Cortex of kidney (tissue), 1 donor: ENCODE measurements around the gene ROS1.
"Not testable (repeated sequence)": the region's sequence is repeated elsewhere in the genome, so short reads cannot be mapped to it uniquely, and the experiment has no call there.

Experiments
- DNase-seq: peaks from one replicate; lab custom pipeline; 2025; lab: John Stamatoyannopoulos, UW

The ROS1 gene

GRCh38 chr6:117425431-117426153 is at the start of gene ROS1:
Gene ROS1 (minus strand): TSS chr6:117425942. CDS start chr6:117425656, 286 bp downstream.
- DNase-seq = no peak

DNA sequence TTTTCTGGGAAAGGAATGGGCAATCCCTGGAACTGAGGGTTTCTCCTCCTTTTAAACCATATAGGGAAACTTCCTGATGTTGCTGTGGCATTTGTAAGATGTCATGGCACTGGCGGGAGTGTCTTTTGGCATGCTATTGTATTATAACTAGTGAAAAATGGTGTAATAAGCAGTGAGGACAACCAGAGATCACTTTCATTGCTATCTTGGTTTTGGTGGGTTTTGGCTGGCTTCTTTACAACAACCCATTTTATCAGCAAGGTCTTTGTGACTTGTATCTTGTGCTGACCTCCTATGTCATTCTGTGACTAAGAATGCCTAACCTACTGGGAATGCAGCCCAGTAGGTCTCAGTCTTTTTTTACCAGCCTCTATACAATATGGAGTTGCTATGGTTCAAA is 47.7 kb upstream of the ROS1 start:
- DNase-seq = no peak

DNA sequence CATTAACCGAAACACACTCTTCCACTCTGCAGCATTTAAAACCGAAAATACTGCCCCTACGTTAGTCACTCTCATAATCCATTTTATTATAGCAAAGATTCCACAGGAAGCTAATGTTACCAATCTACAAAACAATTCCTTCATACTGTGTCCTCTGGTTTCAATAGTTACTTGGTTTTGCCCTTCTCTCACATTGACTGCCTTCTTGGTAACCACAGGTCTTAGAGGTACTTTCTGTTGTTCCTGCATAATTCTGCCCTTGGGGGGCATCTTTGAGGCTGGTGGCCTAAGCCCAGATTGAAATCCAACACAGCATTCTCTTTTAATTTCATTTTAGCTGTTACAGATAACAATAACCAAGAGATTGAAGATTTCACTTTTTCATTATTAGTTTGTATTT is 46.9 kb upstream of the ROS1 start:
- DNase-seq = no peak

- no peak for DNase-seq
Observed at GRCh38 chr6:117469791-117470190, 44.0 kb upstream of the ROS1 start.

GRCh38 chr6:117469356-117469755 is 43.6 kb upstream of the ROS1 start:
- DNase-seq = no peak

DNA sequence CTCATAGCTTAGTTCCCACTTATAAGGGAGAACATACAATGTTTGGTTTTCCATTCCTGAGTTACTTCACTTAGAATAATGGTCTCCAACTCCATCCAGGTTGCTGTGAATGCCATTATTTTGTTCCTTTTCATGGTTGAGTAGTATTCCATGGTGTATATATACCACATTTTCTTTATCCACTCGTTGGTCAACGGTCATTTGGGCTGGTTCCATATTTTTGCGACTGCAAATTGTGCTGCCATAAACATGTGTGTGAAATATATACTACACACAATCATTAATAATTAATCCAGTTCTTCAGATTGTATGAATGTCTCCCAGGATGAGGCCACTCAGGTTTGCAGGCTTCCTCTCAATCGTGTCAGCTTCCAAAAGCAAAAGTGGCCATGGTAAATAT is 42.8 kb upstream of the ROS1 start:
- not testable (repeated sequence) for DNase-seq

GRCh38 chr6:117467876-117468275 is 42.1 kb upstream of the ROS1 start:
- no peak for DNase-seq

GRCh38 chr6:117465691-117466090 is 39.9 kb upstream of the ROS1 start:
- no peak for DNase-seq

- no peak for DNase-seq
Observed at GRCh38 chr6:117464700-117465099, 39.0 kb upstream of the ROS1 start.

- no peak for DNase-seq
Observed at GRCh38 chr6:117463762-117464665, 38.3 kb upstream of the ROS1 start.

DNA sequence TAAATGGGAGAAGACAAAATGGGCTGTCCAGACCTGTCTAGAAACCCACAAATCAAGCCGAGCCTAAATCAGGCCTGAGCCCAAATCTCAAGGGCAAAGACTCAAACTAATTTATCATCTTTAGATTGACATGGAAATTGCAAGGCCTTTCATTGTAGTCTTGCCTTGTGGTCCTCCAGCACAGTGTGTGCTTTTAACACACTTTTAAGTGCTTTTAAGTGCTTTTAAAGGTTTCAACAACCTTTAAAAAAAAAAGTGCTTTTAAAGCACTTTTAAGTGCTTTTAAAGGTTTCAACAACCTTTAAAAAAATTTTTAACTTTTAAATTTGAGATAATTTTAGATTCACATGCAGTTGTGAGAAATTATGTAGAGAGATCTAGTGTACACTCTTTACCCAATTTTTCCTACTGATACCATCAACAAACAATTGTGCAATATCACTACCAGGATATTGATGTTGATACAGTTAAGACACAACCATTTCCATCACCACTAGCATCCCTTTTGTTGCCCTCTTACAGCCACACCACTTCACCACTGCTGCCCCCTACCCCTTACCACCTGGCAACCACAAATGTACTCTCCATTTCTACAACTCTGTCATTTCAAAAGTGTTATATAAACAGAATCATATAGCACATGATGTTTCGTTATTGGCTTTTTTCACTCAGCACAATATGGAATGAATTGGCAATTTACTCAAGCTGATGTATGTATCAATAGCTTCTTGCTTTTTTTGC is 33.6 kb upstream of the ROS1 start:
- no peak for DNase-seq

GRCh38 chr6:117456998-117457397 is 31.3 kb upstream of the ROS1 start:
- DNase-seq = no peak

GRCh38 chr6:117456250-117456649 is 30.5 kb upstream of the ROS1 start:
- no peak for DNase-seq

DNA sequence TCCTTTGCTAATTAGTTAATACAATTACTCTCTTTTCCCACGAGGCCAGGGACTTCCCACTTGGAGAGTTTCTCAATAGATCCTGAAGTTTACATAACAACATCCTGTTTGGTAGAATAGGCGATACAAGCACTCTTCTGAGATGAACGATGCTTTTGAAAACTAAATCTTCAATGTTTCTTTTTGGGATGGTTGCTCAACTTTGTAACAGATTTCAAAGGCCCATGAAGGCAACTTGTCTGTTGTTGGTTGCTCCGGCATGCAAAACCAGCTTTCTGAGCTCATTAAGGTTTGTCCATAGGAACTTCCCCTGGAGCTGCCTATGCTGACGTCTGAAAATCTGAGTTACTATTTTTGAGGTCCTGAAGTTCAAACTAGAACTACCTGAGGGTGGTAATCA is 25.9 kb upstream of the ROS1 start:
- DNase-seq = no peak

- DNase-seq = no peak
Observed at GRCh38 chr6:117449549-117450439, 24.1 kb upstream of the ROS1 start.

GRCh38 chr6:117448732-117449485 is 23.2 kb upstream of the ROS1 start:
- no peak for DNase-seq

- DNase-seq = no peak
Observed at GRCh38 chr6:117448011-117448410, 22.3 kb upstream of the ROS1 start.

DNA sequence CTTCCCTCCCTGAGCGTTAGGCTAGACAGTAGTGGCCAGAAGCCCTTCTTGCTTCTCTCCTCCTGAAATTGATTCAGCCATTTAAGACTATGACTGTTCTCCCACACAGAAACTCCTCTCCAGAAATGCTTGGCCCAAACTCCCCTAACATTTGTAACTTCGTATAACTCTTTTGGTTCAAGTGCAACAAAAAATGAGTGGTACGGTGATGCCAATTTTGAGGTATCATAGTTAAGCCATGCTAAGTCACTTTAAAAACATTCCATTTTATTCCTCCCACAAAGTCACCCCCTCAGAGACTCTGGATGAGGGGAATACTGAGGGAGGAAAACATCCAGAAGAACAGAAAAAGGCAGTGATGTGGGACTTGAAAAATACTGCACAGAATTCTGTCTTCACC is 21.1 kb upstream of the ROS1 start:
- DNase-seq = no peak

DNA sequence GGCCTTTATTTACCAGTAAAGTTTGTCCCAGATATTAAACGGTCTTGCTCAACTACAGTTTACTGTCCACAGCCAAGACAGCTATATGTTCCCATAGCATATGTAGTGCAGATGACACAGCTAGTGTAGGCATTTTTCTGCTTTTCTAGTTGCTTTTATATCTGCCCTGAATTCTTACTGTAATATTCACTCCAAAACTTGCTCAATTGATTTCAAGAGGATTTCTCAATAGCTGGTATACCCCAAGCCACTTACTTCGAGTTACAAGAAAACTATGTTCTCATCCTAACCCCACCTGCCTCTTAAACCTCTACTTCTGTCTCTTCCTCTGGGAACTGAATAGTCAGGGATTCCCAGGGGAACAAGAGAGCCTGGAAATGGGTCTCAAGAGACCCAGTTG is 18.9 kb upstream of the ROS1 start:
- DNase-seq = no peak

DNA sequence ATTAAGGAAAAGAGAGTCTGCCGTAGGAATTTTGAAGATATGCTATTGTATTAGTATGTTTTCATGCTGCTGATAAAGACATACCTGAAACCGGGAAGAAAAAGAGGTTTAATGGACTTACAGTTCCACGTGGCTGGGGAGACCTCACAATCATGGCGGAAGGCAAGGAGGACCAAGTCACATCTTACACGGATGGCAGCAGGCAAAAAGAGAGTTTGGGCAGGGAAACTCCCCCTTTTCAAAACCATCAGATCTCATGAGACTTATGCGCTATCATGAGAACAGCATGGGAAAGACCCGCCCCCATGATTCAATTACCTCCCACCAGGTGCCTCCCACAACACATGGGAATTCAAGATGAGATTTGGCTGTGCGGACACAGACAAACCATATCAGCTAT is 16.6 kb upstream of the ROS1 start:
- DNase-seq = not testable (repeated sequence)

DNA sequence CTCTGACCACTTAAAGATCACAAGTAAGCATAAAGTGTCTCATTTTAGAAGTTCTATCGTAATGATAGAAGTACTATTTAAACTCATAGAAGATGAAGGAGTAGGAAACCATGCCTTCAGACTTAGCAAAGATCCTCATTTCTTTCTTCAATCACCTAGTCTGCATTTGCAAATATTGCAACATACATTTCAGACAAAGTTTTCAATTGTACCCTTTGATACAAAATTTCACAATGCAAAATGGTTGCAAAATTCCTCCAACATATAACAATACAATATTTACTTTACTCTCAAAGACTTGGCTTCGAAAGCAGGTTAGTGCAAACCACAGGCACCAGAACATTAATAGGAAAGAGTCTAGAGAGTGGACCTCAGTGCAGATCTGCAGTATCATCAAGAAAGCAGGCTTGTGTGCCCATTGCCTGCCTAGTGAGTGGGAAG is 16.1 kb upstream of the ROS1 start:
- DNase-seq = no peak
